ENCODE data around the gene SUPT3H.

Gene SUPT3H

GRCh38 chr6:45376310-45377042 lies 1.3 kb downstream of the SUPT3H start:
- Histone ChIP-seq H3K27me3 (no peaks in the 10 kb centered on the region), H3K4me3 (peak overlapping the region; percentile 95 to 96), H3K4me1 (peaks cover 0 to 20% (median 0%) of the 10 kb centered on the region in 4 donors), H3K9me3 (no peaks in the 10 kb centered on the region), H3K36me3 (no peaks in the 10 kb centered on the region), H3K27ac (peak overlapping the region; percentile 98)
- intact Hi-C loops (cut with DNase I; ENCODE audit: low total_unique reads), result loop anchor here (5.0 kb wide), 1 partner anchor 46 kb away; no protein-coding TSS in a partner anchor
- DNase-seq, result no peak
- TF ChIP-seq, protein P1, sequence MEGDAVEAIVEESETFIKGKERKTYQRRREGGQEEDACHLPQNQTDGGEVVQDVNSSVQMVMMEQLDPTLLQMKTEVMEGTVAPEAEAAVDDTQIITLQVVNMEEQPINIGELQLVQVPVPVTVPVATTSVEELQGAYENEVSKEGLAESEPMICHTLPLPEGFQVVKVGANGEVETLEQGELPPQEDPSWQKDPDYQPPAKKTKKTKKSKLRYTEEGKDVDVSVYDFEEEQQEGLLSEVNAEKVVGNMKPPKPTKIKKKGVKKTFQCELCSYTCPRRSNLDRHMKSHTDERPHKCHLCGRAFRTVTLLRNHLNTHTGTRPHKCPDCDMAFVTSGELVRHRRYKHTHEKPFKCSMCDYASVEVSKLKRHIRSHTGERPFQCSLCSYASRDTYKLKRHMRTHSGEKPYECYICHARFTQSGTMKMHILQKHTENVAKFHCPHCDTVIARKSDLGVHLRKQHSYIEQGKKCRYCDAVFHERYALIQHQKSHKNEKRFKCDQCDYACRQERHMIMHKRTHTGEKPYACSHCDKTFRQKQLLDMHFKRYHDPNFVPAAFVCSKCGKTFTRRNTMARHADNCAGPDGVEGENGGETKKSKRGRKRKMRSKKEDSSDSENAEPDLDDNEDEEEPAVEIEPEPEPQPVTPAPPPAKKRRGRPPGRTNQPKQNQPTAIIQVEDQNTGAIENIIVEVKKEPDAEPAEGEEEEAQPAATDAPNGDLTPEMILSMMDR (IDR thresholded peaks at IDR 0.05), result no peak

- H3K27me3 ChIP-seq, result no peaks in the 10 kb centered on the region
- no peaks in the 10 kb centered on the region for H3K9me3 ChIP-seq
- TF ChIP-seq, protein P1 (IDR thresholded peaks at IDR 0.05), result no peak
- peaks cover 0 to 20% (median 0%) of the 10 kb centered on the region in 4 donors for H3K4me1 ChIP-seq
- no peak overlapping the region for H3K27ac ChIP-seq
- H3K4me3 ChIP-seq, result no peak overlapping the region
- intact Hi-C loops (cut with DNase I; ENCODE audit: low total_unique reads), result loop anchor here (5.0 kb wide), 1 partner anchor 47 kb away; no protein-coding TSS in a partner anchor
- DNase-seq, result no peak
- H3K36me3 ChIP-seq, result no peaks in the 10 kb centered on the region
Observed at GRCh38 chr6:45375449-45375848, 2.3 kb downstream of the SUPT3H start.

GRCh38 chr6:45371924-45372573 lies 5.7 kb downstream of the SUPT3H start:
- Histone ChIP-seq H3K27me3 (no peaks in the 10 kb centered on the region), H3K9me3 (no peaks in the 10 kb centered on the region), H3K36me3 (no peaks in the 10 kb centered on the region), H3K4me1 (peaks cover 0 to 12% (median 0%) of the 10 kb centered on the region in 4 donors), H3K4me3 (no peak overlapping the region), H3K27ac (no peak overlapping the region)
- TF ChIP-seq, protein P1 (IDR thresholded peaks at IDR 0.05), result no peak
- no peak for DNase-seq
- intact Hi-C loops (cut with DNase I; ENCODE audit: low total_unique reads), result no loop called here

GRCh38 chr6:45369870-45370269 lies 7.9 kb downstream of the SUPT3H start:
- Histone ChIP-seq H3K27ac (no peak overlapping the region), H3K9me3 (no peaks in the 10 kb centered on the region), H3K36me3 (no peaks in the 10 kb centered on the region), H3K27me3 (no peaks in the 10 kb centered on the region), H3K4me3 (no peak overlapping the region), H3K4me1 (no peaks in the 10 kb centered on the region)
- no peak for DNase-seq
- intact Hi-C loops (cut with DNase I; ENCODE audit: low total_unique reads), result no loop called here
- TF ChIP-seq, protein P1 (IDR thresholded peaks at IDR 0.05), result no peak

- H3K4me3 ChIP-seq, result no peak overlapping the region
- H3K4me1 ChIP-seq, result no peaks in the 10 kb centered on the region
- H3K27ac ChIP-seq, result no peak overlapping the region
- intact Hi-C loops (cut with DNase I; ENCODE audit: low total_unique reads), result no loop called here
- no peaks in the 10 kb centered on the region for H3K36me3 ChIP-seq
- H3K27me3 ChIP-seq, result no peaks in the 10 kb centered on the region
- H3K9me3 ChIP-seq, result no peaks in the 10 kb centered on the region
- DNase-seq, result no peak
- TF ChIP-seq, protein P1 (IDR thresholded peaks at IDR 0.05), result no peak
Observed at GRCh38 chr6:45367999-45368398, 9.7 kb downstream of the SUPT3H start.

Data from tibial artery (tissue), 4 donors.